ENCODE results near the gene TENM4.
"Not testable (repeated sequence)": the region's sequence is repeated elsewhere in the genome, so short reads cannot be mapped to it uniquely, and the experiment has no call there.

The TENM4 gene

GRCh38 chr11:79220171-79220570 lies 220.7 kb downstream of the TENM4 start:
- no peak for DNase-seq (ENCODE audit: low read depth in 1 of 2, low spot score in 1 of 2)

GRCh38 chr11:79219186-79220045 lies 221.4 kb downstream of the TENM4 start:
- no peak for DNase-seq (ENCODE audit: low read depth in 1 of 2, low spot score in 1 of 2)

GRCh38 chr11:79212741-79213190 lies 228.1 kb downstream of the TENM4 start:
- DNase-seq (ENCODE audit: low read depth in 1 of 2, low spot score in 1 of 2): no peak

- no peak for DNase-seq (ENCODE audit: low read depth in 1 of 2, low spot score in 1 of 2)
Observed at GRCh38 chr11:79209540-79210266, 231.1 kb downstream of the TENM4 start.

GRCh38 chr11:79208126-79208525 lies 232.7 kb downstream of the TENM4 start:
- no peak for DNase-seq (ENCODE audit: low read depth in 1 of 2, low spot score in 1 of 2)

- no peak for DNase-seq (ENCODE audit: low read depth in 1 of 2, low spot score in 1 of 2)
Observed at GRCh38 chr11:79206951-79207350, 233.9 kb downstream of the TENM4 start.

- DNase-seq (ENCODE audit: low read depth in 1 of 2, low spot score in 1 of 2): no peak
Observed at GRCh38 chr11:79205786-79206185, 235.0 kb downstream of the TENM4 start.

- DNase-seq (ENCODE audit: low read depth in 1 of 2, low spot score in 1 of 2): no peak
Observed at GRCh38 chr11:79201677-79202347, 239.0 kb downstream of the TENM4 start.

- DNase-seq (ENCODE audit: low read depth in 1 of 2, low spot score in 1 of 2): no peak
Observed at GRCh38 chr11:79200398-79201070, 240.3 kb downstream of the TENM4 start.

GRCh38 chr11:79199729-79200354 lies 241.0 kb downstream of the TENM4 start:
- no peak for DNase-seq (ENCODE audit: low read depth in 1 of 2, low spot score in 1 of 2)

- DNase-seq (ENCODE audit: low read depth in 1 of 2, low spot score in 1 of 2): no peak
Observed at GRCh38 chr11:79198898-79199250, 242.0 kb downstream of the TENM4 start.

GRCh38 chr11:79198203-79198897 lies 242.5 kb downstream of the TENM4 start:
- no peak for DNase-seq (ENCODE audit: low read depth in 1 of 2, low spot score in 1 of 2)

- DNase-seq (ENCODE audit: low read depth in 1 of 2, low spot score in 1 of 2): no peak
Observed at GRCh38 chr11:79196950-79197349, 243.9 kb downstream of the TENM4 start.

- DNase-seq (ENCODE audit: low read depth in 1 of 2, low spot score in 1 of 2): no peak
Observed at GRCh38 chr11:79195209-79195608, 245.6 kb downstream of the TENM4 start.

GRCh38 chr11:79193663-79194310 lies 247.0 kb downstream of the TENM4 start:
- DNase-seq (ENCODE audit: low read depth in 1 of 2, low spot score in 1 of 2): no peak

GRCh38 chr11:79192836-79193235 lies 248.0 kb downstream of the TENM4 start:
- no peak for DNase-seq (ENCODE audit: low read depth in 1 of 2, low spot score in 1 of 2)

GRCh38 chr11:79191716-79192115 lies 249.1 kb downstream of the TENM4 start:
- not testable (repeated sequence) for DNase-seq (ENCODE audit: low read depth in 1 of 2, low spot score in 1 of 2)

- DNase-seq (ENCODE audit: low read depth in 1 of 2, low spot score in 1 of 2): not testable (repeated sequence)
Observed at GRCh38 chr11:79190553-79190952, 250.3 kb downstream of the TENM4 start.

GRCh38 chr11:79189601-79190000 lies 251.2 kb downstream of the TENM4 start:
- DNase-seq (ENCODE audit: low read depth in 1 of 2, low spot score in 1 of 2): no peak

- no peak for DNase-seq (ENCODE audit: low read depth in 1 of 2, low spot score in 1 of 2)
Observed at GRCh38 chr11:79189055-79189454, 251.8 kb downstream of the TENM4 start.

Measured in activated CD4-positive, alpha-beta T cell treated with anti-CD3 and anti-CD28 coated beads, Interleukin-2, amount 50 U/mL, for 24 hours (primary cell).